Neural cell (in vitro differentiated cells): ENCODE data around the gene TFR2. TPM values are rescaled to one million over a fixed set of nuclear protein-coding genes. Genes with fewer than 3 reads are reported as not detected.

ENCODE experiments used
- H2AFZ ChIP-seq: fragments of 200-600, 300-800 bp; sonication (generic), shearing (Covaris generic); 2 replicates; pipeline ENCODE4 v1.6.0; 2014; ENCODE audit warnings: low read depth, mild to moderate bottlenecking, antibody characterized with exemption, low read length, moderate library complexity
- H3F3A ChIP-seq: fragments of 200-600 bp; shearing (Covaris generic); 2 replicates; pipeline ENCODE4 v1.6.1; 2016; ENCODE audit warnings: mild to moderate bottlenecking, moderate library complexity, mixed read lengths, antibody characterized with exemption, low read length; ENCODE audit not compliant: insufficient read depth, poor library complexity, severe bottlenecking
- H3K27ac ChIP-seq: fragments of 200-600, 300-800 bp; sonication (generic), shearing (Covaris generic); 2 replicates; pipeline ENCODE4 v1.5.1; 2014; ENCODE audit warnings: mild to moderate bottlenecking, low read length, moderate library complexity
- H3K27me3 ChIP-seq: fragments of 300-800, 200-600 bp; sonication (generic), shearing (Covaris generic); 2 replicates; pipeline ENCODE4 v1.6.0; 2014; ENCODE audit warnings: mild to moderate bottlenecking, low read depth, low read length, moderate library complexity; ENCODE audit not compliant: insufficient read depth
- H3K36me3 ChIP-seq: fragments of 300-800, 200-600 bp; sonication (generic), shearing (Covaris generic); 2 replicates; pipeline ENCODE4 v1.5.1; 2014; ENCODE audit warnings: mild to moderate bottlenecking, antibody characterized with exemption, low read length, moderate library complexity; ENCODE audit not compliant: insufficient read depth
- H3K4me2 ChIP-seq: fragments of 300-800, 200-600 bp; sonication (generic), shearing (Covaris generic); 2 replicates; pipeline ENCODE4 v1.6.0; 2014; ENCODE audit warnings: mild to moderate bottlenecking, low read length
- H3K4me3 ChIP-seq: fragments of 300-800, 200-600 bp; sonication (generic), shearing (Covaris generic); 2 replicates; pipeline ENCODE4 v1.5.1; 2014; ENCODE audit warnings: mild to moderate bottlenecking, low read length, moderate library complexity
- H3K79me2 ChIP-seq: fragments of 200-600 bp; shearing (Covaris generic); replicated peaks from 2 replicates; pipeline ENCODE4 v1.6.0; 2014; ENCODE audit warnings: mild to moderate bottlenecking, low read length, moderate library complexity; ENCODE audit not compliant: insufficient read depth
- H3K9ac ChIP-seq: fragments of 300-800, 200-600 bp; sonication (generic), shearing (Covaris generic); 2 replicates; pipeline ENCODE4 v1.6.1; 2016; ENCODE audit warnings: mild to moderate bottlenecking, low read length, mixed read lengths
- H3K9me2 ChIP-seq: fragments of 200-600 bp; shearing (Covaris generic); 2 replicates; pipeline ENCODE4 v1.6.1; 2016; ENCODE audit warnings: mild to moderate bottlenecking, low read length, mixed read lengths; ENCODE audit not compliant: insufficient read depth
- H3K9me3 ChIP-seq: fragments of 200-600, 300-800 bp; sonication (generic), shearing (Covaris generic); 2 replicates; pipeline ENCODE4 v1.6.1; 2016; ENCODE audit warnings: mild to moderate bottlenecking, mixed run types, low read length, moderate library complexity, mixed read lengths
- H4K20me1 ChIP-seq: fragments of 200-600 bp; shearing (Covaris generic); 2 replicates; pipeline ENCODE4 v1.6.1; 2016; ENCODE audit warnings: mild to moderate bottlenecking, mixed run types; ENCODE audit not compliant: insufficient read depth
- CTCF ChIP-seq: fragments of 450-650 bp; IDR thresholded peaks from 2 replicates; pipeline ENCODE4 v1.5.1; 2014; ENCODE audit warnings: antibody characterized with exemption, mild to moderate bottlenecking, moderate library complexity; ENCODE audit not compliant: poor library complexity, severe bottlenecking
- EP300 ChIP-seq: fragments of 450-650 bp; conservative IDR thresholded peaks from 2 replicates; pipeline ENCODE4 v1.6.1; 2014; ENCODE audit warnings: antibody characterized with exemption, mild to moderate bottlenecking, moderate library complexity; ENCODE audit not compliant: poor library complexity, severe bottlenecking
- EZH2 ChIP-seq: fragments of 200-600, 300-800 bp; shearing (Covaris generic), sonication (generic); IDR thresholded peaks from 2 replicates; pipeline ENCODE4 v1.6.1; 2014; ENCODE audit warnings: antibody characterized with exemption, low read length, borderline replicate concordance, mild to moderate bottlenecking; ENCODE audit not compliant: insufficient read depth, poor library complexity, severe bottlenecking
- MXI1 ChIP-seq: fragments of 450-650 bp; conservative IDR thresholded peaks from 2 replicates; pipeline ENCODE4 v1.6.1; 2014; ENCODE audit warnings: antibody characterized with exemption, mild to moderate bottlenecking; ENCODE audit not compliant: poor library complexity, severe bottlenecking
- POLR2AphosphoS5 ChIP-seq: IDR thresholded peaks from 2 replicates; pipeline ENCODE4 v1.6.1; 2012
- RAD21 ChIP-seq: fragments of 450-650 bp; conservative IDR thresholded peaks from 2 replicates; pipeline ENCODE4 v1.6.1; 2014; ENCODE audit warnings: antibody characterized with exemption, mild to moderate bottlenecking, moderate library complexity
- SMC3 ChIP-seq: fragments of 450-650 bp; conservative IDR thresholded peaks from 2 replicates; pipeline ENCODE4 v1.6.1; 2014; ENCODE audit warnings: antibody characterized with exemption, mild to moderate bottlenecking, moderate library complexity; ENCODE audit not compliant: poor library complexity
- TAF1 ChIP-seq: IDR thresholded peaks from 2 replicates; pipeline ENCODE4 v1.6.1; 2012; ENCODE audit warnings: low read depth
- polyA plus RNA-seq: library from polyadenylated mRNA; depleted of rRNA; stranded (reverse); fragments of >200 nt; gene quantifications from 2 replicates; pipeline ENCODE4 v1.2.3, GENCODE V29; 2014
- TF ChIP-seq, protein P1 (sequence below): IDR thresholded peaks from 2 replicates; pipeline ENCODE4 v1.6.1; 2012; ENCODE audit warnings: borderline replicate concordance

TFR2 gene
- polyA plus RNA-seq, 1 donor from 2014 or later: 21.0 TPM

- H4K20me1 ChIP-seq: no peaks in the 10 kb centered on the region
- H3K36me3 ChIP-seq: no peaks in the 10 kb centered on the region
- H3K27ac ChIP-seq: no peak overlapping the region
Measured at GRCh38 chr7:100575206-100575631, 66.1 kb downstream of the TFR2 start.

GRCh38 chr7:100574362-100575205 lies 66.8 kb downstream of the TFR2 start:
- H3K9ac ChIP-seq: no peak overlapping the region
- H3F3A ChIP-seq: no peaks in the 10 kb centered on the region
- H3K4me2 ChIP-seq: no peak overlapping the region
- H3K9me3 ChIP-seq: no peaks in the 10 kb centered on the region
- no peak overlapping the region for H2AFZ ChIP-seq
- no peak overlapping the region for H3K27ac ChIP-seq
- H3K9me2 ChIP-seq: no peaks in the 10 kb centered on the region
- H3K4me3 ChIP-seq: no peak overlapping the region
- peaks cover 19% of the 10 kb centered on the region for H3K27me3 ChIP-seq
- no peaks in the 10 kb centered on the region for H4K20me1 ChIP-seq
- H3K79me2 ChIP-seq: no peaks in the 10 kb centered on the region
- TF ChIP-seq, protein P1, sequence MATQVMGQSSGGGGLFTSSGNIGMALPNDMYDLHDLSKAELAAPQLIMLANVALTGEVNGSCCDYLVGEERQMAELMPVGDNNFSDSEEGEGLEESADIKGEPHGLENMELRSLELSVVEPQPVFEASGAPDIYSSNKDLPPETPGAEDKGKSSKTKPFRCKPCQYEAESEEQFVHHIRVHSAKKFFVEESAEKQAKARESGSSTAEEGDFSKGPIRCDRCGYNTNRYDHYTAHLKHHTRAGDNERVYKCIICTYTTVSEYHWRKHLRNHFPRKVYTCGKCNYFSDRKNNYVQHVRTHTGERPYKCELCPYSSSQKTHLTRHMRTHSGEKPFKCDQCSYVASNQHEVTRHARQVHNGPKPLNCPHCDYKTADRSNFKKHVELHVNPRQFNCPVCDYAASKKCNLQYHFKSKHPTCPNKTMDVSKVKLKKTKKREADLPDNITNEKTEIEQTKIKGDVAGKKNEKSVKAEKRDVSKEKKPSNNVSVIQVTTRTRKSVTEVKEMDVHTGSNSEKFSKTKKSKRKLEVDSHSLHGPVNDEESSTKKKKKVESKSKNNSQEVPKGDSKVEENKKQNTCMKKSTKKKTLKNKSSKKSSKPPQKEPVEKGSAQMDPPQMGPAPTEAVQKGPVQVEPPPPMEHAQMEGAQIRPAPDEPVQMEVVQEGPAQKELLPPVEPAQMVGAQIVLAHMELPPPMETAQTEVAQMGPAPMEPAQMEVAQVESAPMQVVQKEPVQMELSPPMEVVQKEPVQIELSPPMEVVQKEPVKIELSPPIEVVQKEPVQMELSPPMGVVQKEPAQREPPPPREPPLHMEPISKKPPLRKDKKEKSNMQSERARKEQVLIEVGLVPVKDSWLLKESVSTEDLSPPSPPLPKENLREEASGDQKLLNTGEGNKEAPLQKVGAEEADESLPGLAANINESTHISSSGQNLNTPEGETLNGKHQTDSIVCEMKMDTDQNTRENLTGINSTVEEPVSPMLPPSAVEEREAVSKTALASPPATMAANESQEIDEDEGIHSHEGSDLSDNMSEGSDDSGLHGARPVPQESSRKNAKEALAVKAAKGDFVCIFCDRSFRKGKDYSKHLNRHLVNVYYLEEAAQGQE: no peak
- TF ChIP-seq RAD21 (no peak), CTCF (no peak), SMC3 (no peak), MXI1 (no peak)
- no peaks in the 10 kb centered on the region for H3K36me3 ChIP-seq

More at GRCh38 chr7:100575206-100575631, 66.1 kb downstream of the TFR2 start:
- no peak overlapping the region for H3K4me2 ChIP-seq
- no peak overlapping the region for H2AFZ ChIP-seq
- H3K9me2 ChIP-seq: no peaks in the 10 kb centered on the region
- no peaks in the 10 kb centered on the region for H3F3A ChIP-seq
- H3K27me3 ChIP-seq: peaks cover 12% of the 10 kb centered on the region
- TF ChIP-seq RAD21 (no peak), POLR2AphosphoS5 (no peak), EZH2 (no peak), TAF1 (no peak), EP300 (no peak), SMC3 (no peak)
- TF ChIP-seq, protein P1: no peak
- no peaks in the 10 kb centered on the region for H3K9me3 ChIP-seq
- H3K4me3 ChIP-seq: no peak overlapping the region
- no peak overlapping the region for H3K9ac ChIP-seq
- H3K79me2 ChIP-seq: no peaks in the 10 kb centered on the region
